ENCODE measurements around the gene AIF1L. TPM values are rescaled to one million over a fixed set of nuclear protein-coding genes. Genes with fewer than 3 reads are reported as not detected.

Gene AIF1L
- total and polyA plus RNA-seq, 2 of the 13 experiments (the other 11 are each of a cell fraction or from before 2014, with no cell fraction given) = 12.4 to 36.5 TPM

GRCh38 chr9:131119600-131119999 lies 23.3 kb downstream of the AIF1L start:
- Histone ChIP-seq H3K4me3 (replicated peaks in 1 of 3; ENCODE audit: insufficient read depth in 1 of 3, low read depth in 2 of 3, low read length in 3 of 3) (no peak overlapping the region), H3K4me1 (ENCODE audit: insufficient read depth, low read length) (peaks cover 35% of the 10 kb centered on the region), H2AFZ (ENCODE audit: low read length) (no peak overlapping the region), H3K79me2 (ENCODE audit: insufficient read depth, low read length) (no peaks in the 10 kb centered on the region), H3K27ac (ENCODE audit: extremely low read length, insufficient read depth, low read length) (no peak overlapping the region), H3K9me3 (ENCODE audit: low read length) (no peaks in the 10 kb centered on the region), H3K27me3 (ENCODE audit: control insufficient read depth in 1 of 2, insufficient read depth in 2 of 2, low read length in 2 of 2) (peaks cover 0 to 3% of the 10 kb centered on the region in 2 experiments; a peak in 1 of 5 replicates), H3K36me3 (replicated peaks in 1 of 2; ENCODE audit: control insufficient read depth in 1 of 2, insufficient read depth in 2 of 2, low read length in 2 of 2) (peaks cover 1 to 5% of the 10 kb centered on the region in 2 experiments; a peak in 1 of 5 replicates), H3K4me2 (ENCODE audit: low read depth, low read length) (no peak overlapping the region), H3K9ac (ENCODE audit: insufficient read depth, low read depth, low read length) (no peak overlapping the region), H4K20me1 (ENCODE audit: insufficient read depth, low read length) (no peaks in the 10 kb centered on the region)
- FAIRE-seq (no peak), ATAC-seq (no peak), DNase-seq (ENCODE audit: low spot score) (no peak)
- POLR2A ChIA-PET = no interaction called here
- intact Hi-C loops (cut with micrococcal nuclease; ENCODE audit: unreplicated experiment) = no loop called here
- no TSS peak for BruUV-seq (replicated peaks)
- no peak for TF ChIP-seq ZNF383 (CRISPR knock-in tag; IDR thresholded peaks at IDR 0.05; ENCODE audit: borderline replicate concordance)
- TF ChIP-seq, protein P1, sequence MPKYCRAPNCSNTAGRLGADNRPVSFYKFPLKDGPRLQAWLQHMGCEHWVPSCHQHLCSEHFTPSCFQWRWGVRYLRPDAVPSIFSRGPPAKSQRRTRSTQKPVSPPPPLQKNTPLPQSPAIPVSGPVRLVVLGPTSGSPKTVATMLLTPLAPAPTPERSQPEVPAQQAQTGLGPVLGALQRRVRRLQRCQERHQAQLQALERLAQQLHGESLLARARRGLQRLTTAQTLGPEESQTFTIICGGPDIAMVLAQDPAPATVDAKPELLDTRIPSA (CRISPR knock-in tag; IDR thresholded peaks at IDR 0.05; ENCODE audit: borderline replicate concordance) = no peak
- TF ChIP-seq ZNF101 (CRISPR knock-in tag; IDR thresholded peaks at IDR 0.05; ENCODE audit: borderline replicate concordance, low read depth) = no peak
- TF ChIP-seq ZNF597 (CRISPR knock-in tag; IDR thresholded peaks at IDR 0.05) = no peak
- no peak for TF ChIP-seq ZNF337 (CRISPR knock-in tag; IDR thresholded peaks at IDR 0.05; ENCODE audit: borderline replicate concordance, low read depth)
- no peak for TF ChIP-seq ZNF331 (CRISPR knock-in tag; IDR thresholded peaks at IDR 0.05)
- no peak for TF ChIP-seq ZNF629 (CRISPR knock-in tag; conservative IDR thresholded peaks at IDR 0.05)
- no peak for TF ChIP-seq NR1H2 (CRISPR knock-in tag; IDR thresholded peaks at IDR 0.05; ENCODE audit: borderline replicate concordance, low read depth)
- WGBS (ENCODE audit: low lambda C conversion rate) = 73% methylated on average over 5 of the region's 8 CpGs
- in situ Hi-C loops (cut with HindIII; ENCODE audit: extremely low pct_ligation_motif_present, low pct_unique_long_range_greater_than_20kb) = no loop called here
- CTCF ChIA-PET (ENCODE audit: low intra/inter-chr PET ratio, low total read pairs) = no interaction called here
